DOHH2 (cell line): ENCODE measurements around the gene SUCLG1.
A peak's percentile ranks its signal among the peaks of the same experiment; 100 is the strongest.

Experiments
- H3F3A ChIP-seq: fragments of 200-600 bp; sonication (generic), shearing (Covaris generic); 2 replicates; pipeline ENCODE4 v1.6.0; 2016; ENCODE audit warnings: antibody characterized with exemption, mild to moderate bottlenecking; ENCODE audit not compliant: control insufficient read depth, insufficient read depth
- H3K27ac ChIP-seq: fragments of 200-600 bp; sonication (generic); 2 replicates; pipeline ENCODE4 v1.5.1; 2014; ENCODE audit warnings: low read depth, mild to moderate bottlenecking, low read length, moderate library complexity
- H3K27me3 ChIP-seq: fragments of 200-600 bp; sonication (generic); 2 replicates; pipeline ENCODE4 v1.6.1; 2014; ENCODE audit warnings: mild to moderate bottlenecking, low read length, mixed read lengths; ENCODE audit not compliant: control insufficient read depth
- H3K36me3 ChIP-seq: fragments of 200-600 bp; sonication (generic); 2 replicates; pipeline ENCODE4 v1.6.1; 2014; ENCODE audit warnings: mild to moderate bottlenecking, low read length, moderate library complexity, mixed read lengths; ENCODE audit not compliant: control insufficient read depth
- H3K4me1 ChIP-seq: fragments of 200-600 bp; sonication (generic); 2 replicates; pipeline ENCODE4 v1.6.1; 2014; ENCODE audit warnings: mild to moderate bottlenecking, low read length, mixed read lengths; ENCODE audit not compliant: control insufficient read depth
- H3K4me2 ChIP-seq: fragments of 200-600 bp; sonication (generic); 2 replicates; pipeline ENCODE4 v1.6.0; 2014; ENCODE audit warnings: mild to moderate bottlenecking, low read length, moderate library complexity
- H3K4me3 ChIP-seq: fragments of 200-600 bp; sonication (generic); 2 replicates; pipeline ENCODE4 v1.5.1; 2014; ENCODE audit warnings: mild to moderate bottlenecking, low read length, mixed read lengths
- H3K79me2 ChIP-seq: fragments of 200-600 bp; sonication (generic); 2 replicates; pipeline ENCODE4 v1.6.1; 2014; ENCODE audit warnings: mild to moderate bottlenecking, low read length, mixed read lengths; ENCODE audit not compliant: control insufficient read depth
- H3K9me2 ChIP-seq: fragments of 200-600 bp; sonication (generic); replicated peaks from 2 replicates; pipeline ENCODE4 v1.6.1; 2014; ENCODE audit warnings: mild to moderate bottlenecking, low read length, mixed read lengths; ENCODE audit not compliant: control insufficient read depth
- H3K9me3 ChIP-seq: fragments of 200-600 bp; sonication (generic); 2 replicates; pipeline ENCODE4 v1.6.1; 2014; ENCODE audit warnings: antibody characterized with exemption, low read length, mixed read lengths; ENCODE audit not compliant: control insufficient read depth, insufficient read depth
- H4K20me1 ChIP-seq: fragments of 200-600 bp; sonication (generic); 2 replicates; pipeline ENCODE4 v1.6.0; 2014; ENCODE audit warnings: low read depth, mild to moderate bottlenecking, antibody characterized with exemption, low read length, moderate library complexity; ENCODE audit not compliant: control insufficient read depth, insufficient read depth
- EZH2phosphoT487 ChIP-seq: fragments of 200-600 bp; sonication (generic); IDR thresholded peaks from 2 replicates; pipeline ENCODE4 v1.6.1; 2017; ENCODE audit warnings: borderline replicate concordance, mild to moderate bottlenecking, antibody characterized with exemption, low read length, moderate library complexity, mixed read lengths
- TF ChIP-seq, protein P1 (sequence below): fragments of 200-600 bp; sonication (generic); IDR thresholded peaks from one replicate; pipeline ENCODE4 v1.5.1; 2014; ENCODE audit warnings: antibody characterized with exemption, mild to moderate bottlenecking, low read depth, low read length; ENCODE audit not compliant: poor library complexity, severe bottlenecking

SUCLG1 gene

DNA sequence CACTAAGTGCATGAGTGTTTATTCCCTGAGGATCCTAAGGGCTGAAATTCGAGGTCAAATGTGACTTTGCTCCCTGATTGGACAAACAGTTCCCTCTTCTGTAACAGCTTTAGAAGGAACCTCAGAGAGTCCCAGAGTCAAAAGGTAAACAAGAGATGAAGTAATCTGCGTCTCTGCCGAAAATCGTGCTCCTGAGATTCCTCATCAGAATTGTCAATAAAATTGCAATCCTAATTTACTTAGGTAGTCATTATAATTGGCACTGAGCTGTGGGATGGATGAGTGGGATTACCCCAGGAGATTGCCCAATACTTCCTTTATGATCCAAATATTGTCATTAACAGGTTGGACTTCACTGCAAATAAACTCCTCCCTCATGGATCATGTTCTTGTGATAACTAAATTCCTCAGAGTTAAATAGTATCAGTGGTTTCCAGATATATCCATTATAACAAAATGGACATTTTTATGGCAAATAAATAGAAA lies 907 bp upstream of the SUCLG1 start:
- TF ChIP-seq, protein P1, sequence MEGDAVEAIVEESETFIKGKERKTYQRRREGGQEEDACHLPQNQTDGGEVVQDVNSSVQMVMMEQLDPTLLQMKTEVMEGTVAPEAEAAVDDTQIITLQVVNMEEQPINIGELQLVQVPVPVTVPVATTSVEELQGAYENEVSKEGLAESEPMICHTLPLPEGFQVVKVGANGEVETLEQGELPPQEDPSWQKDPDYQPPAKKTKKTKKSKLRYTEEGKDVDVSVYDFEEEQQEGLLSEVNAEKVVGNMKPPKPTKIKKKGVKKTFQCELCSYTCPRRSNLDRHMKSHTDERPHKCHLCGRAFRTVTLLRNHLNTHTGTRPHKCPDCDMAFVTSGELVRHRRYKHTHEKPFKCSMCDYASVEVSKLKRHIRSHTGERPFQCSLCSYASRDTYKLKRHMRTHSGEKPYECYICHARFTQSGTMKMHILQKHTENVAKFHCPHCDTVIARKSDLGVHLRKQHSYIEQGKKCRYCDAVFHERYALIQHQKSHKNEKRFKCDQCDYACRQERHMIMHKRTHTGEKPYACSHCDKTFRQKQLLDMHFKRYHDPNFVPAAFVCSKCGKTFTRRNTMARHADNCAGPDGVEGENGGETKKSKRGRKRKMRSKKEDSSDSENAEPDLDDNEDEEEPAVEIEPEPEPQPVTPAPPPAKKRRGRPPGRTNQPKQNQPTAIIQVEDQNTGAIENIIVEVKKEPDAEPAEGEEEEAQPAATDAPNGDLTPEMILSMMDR, result no peak
- no peak for TF ChIP-seq EZH2phosphoT487
- H3K27ac ChIP-seq, result peak overlapping the region; percentile 57; the same call in 1 of the 2 replicates
- no peaks in the 10 kb centered on the region; the same call in 1 of the 2 replicates for H4K20me1 ChIP-seq
- H3K27me3 ChIP-seq, result no peaks in the 10 kb centered on the region
- peaks cover 8% of the 10 kb centered on the region; the same call in 1 of the 2 replicates for H3K36me3 ChIP-seq
- no peaks in the 10 kb centered on the region for H3K9me3 ChIP-seq
- peak overlapping the region; percentile 99 for H3K4me3 ChIP-seq
- H3K4me2 ChIP-seq, result peak overlapping the region; percentile 93
- H3K79me2 ChIP-seq, result peaks cover 56% of the 10 kb centered on the region
- no peaks in the 10 kb centered on the region for H3F3A ChIP-seq
- H3K4me1 ChIP-seq, result peaks cover 25% of the 10 kb centered on the region
- H3K9me2 ChIP-seq, result no peaks in the 10 kb centered on the region

DNA sequence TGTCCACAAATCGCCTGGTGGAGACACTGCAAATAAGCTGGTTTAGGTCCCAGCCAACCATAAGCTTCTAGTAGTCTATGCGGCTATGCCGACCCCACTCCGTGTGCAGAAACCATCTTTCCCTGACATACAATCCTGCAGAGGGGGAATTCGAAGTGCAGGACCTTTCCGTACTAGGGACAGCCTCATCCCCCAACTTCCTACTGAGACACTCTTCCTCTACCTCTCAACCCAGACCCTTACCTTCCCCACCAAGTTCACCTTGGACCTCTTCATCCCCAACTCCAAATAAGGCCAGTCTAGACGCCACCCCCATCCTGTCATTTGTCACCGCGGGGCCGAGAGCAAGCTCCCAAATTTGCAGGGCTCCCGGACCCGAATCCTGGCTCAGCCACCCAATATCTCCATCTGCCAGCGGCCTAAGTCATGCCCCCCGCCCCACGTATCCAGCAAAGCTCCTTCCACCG lies 496 bp downstream of the SUCLG1 start:
- H3F3A ChIP-seq, result no peaks in the 10 kb centered on the region
- TF ChIP-seq, protein P1, result no peak
- TF ChIP-seq EZH2phosphoT487, result no peak
- H3K9me3 ChIP-seq, result no peaks in the 10 kb centered on the region
- peak overlapping the region; percentile 99 for H3K4me3 ChIP-seq
- no peaks in the 10 kb centered on the region; the same call in 1 of the 2 replicates for H4K20me1 ChIP-seq
- peaks cover 8% of the 10 kb centered on the region; the same call in 1 of the 2 replicates for H3K36me3 ChIP-seq
- H3K79me2 ChIP-seq, result peaks cover 70% of the 10 kb centered on the region
- H3K27ac ChIP-seq, result peak overlapping the region; percentile 57
- no peaks in the 10 kb centered on the region for H3K9me2 ChIP-seq
- H3K4me1 ChIP-seq, result peaks cover 25% of the 10 kb centered on the region
- H3K27me3 ChIP-seq, result no peaks in the 10 kb centered on the region
- H3K4me2 ChIP-seq, result peak overlapping the region; percentile 93

DNA sequence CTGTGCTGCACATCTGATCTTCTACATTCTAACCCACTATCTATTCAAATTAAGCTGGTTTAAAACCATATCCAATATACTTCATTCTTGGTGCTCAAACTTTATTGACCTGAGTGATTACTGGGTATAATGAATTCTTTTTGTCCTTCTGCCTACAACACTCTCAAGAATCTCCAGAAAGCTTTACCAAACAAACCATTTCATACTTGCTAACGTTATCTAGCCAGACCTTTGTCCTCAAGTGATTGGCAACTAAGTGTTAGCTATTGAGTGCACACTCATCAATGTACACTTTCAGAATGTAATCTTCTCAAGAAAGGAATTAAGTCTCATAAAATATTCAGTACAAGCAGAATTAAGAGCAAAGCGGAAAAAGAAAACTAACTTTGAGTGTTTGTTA lies 1.4 kb downstream of the SUCLG1 start:
- TF ChIP-seq, protein P1, result no peak
- no peak overlapping the region for H3K27ac ChIP-seq
- peaks cover 25% of the 10 kb centered on the region for H3K4me1 ChIP-seq
- peak overlapping the region; percentile 93 for H3K4me2 ChIP-seq
- peaks cover 8% of the 10 kb centered on the region; the same call in 1 of the 2 replicates for H3K36me3 ChIP-seq
- peaks cover 77% of the 10 kb centered on the region for H3K79me2 ChIP-seq
- H3K27me3 ChIP-seq, result no peaks in the 10 kb centered on the region
- no peaks in the 10 kb centered on the region for H3K9me3 ChIP-seq
- H4K20me1 ChIP-seq, result no peaks in the 10 kb centered on the region; the same call in 1 of the 2 replicates
- H3F3A ChIP-seq, result no peaks in the 10 kb centered on the region
- H3K4me3 ChIP-seq, result peak overlapping the region; percentile 99
- H3K9me2 ChIP-seq, result no peaks in the 10 kb centered on the region
